ACHN (cell line): ENCODE results near the gene GPR42.
"Not testable (repeated sequence)": the region's sequence is repeated elsewhere in the genome, so short reads cannot be mapped to it uniquely, and the experiment has no call there.

Experiments
- DNase-seq: peaks from one replicate; pipeline ENCODE4 v3.0.0-alpha.2; 2015
- in situ Hi-C: cut with HindIII; loops from 2 replicates; pipeline ENCODE4 v1.10.0; 2017; ENCODE audit warnings: low sequenced_read_pairs, low pct_ligation_motif_present, low pct_unique_long_range_greater_than_20kb

GPR42 gene

GRCh38 chr19:35383536-35383935 lies 12.7 kb downstream of the GPR42 start:
- DNase-seq, result no peak
- in situ Hi-C loops, result no loop called here

- in situ Hi-C loops, result no loop called here
- DNase-seq, result no peak
Measured at GRCh38 chr19:35388277-35389054, 17.6 kb downstream of the GPR42 start.

GRCh38 chr19:35389192-35389861 lies 18.5 kb downstream of the GPR42 start:
- in situ Hi-C loops, result no loop called here
- no peak for DNase-seq

GRCh38 chr19:35392742-35393715 lies 22.2 kb downstream of the GPR42 start:
- DNase-seq, result no peak
- in situ Hi-C loops, result no loop called here

GRCh38 chr19:35395382-35396199 lies 24.7 kb downstream of the GPR42 start:
- in situ Hi-C loops, result no loop called here
- no peak for DNase-seq

- in situ Hi-C loops, result no loop called here
- no peak for DNase-seq
Measured at GRCh38 chr19:35396240-35396885, 25.5 kb downstream of the GPR42 start.

- in situ Hi-C loops, result no loop called here
- no peak for DNase-seq
Measured at GRCh38 chr19:35397064-35397463, 26.2 kb downstream of the GPR42 start.

- in situ Hi-C loops, result no loop called here
- DNase-seq, result no peak
Measured at GRCh38 chr19:35398570-35398969, 27.7 kb downstream of the GPR42 start.

- in situ Hi-C loops, result no loop called here
- DNase-seq, result no peak
Measured at GRCh38 chr19:35399231-35399630, 28.4 kb downstream of the GPR42 start.

GRCh38 chr19:35399948-35400772 lies 29.3 kb downstream of the GPR42 start:
- no peak for DNase-seq
- in situ Hi-C loops, result no loop called here

GRCh38 chr19:35400773-35401100 lies 29.9 kb downstream of the GPR42 start:
- DNase-seq, result no peak
- in situ Hi-C loops, result no loop called here

- in situ Hi-C loops, DNase-seq: not testable (repeated sequence)
Measured at GRCh38 chr19:35401416-35401815, 30.5 kb downstream of the GPR42 start.

GRCh38 chr19:35403116-35403760 lies 32.4 kb downstream of the GPR42 start:
- in situ Hi-C loops, result no loop called here
- no peak for DNase-seq

- in situ Hi-C loops, result no loop called here
Measured at GRCh38 chr19:35404879-35405622, 34.2 kb downstream of the GPR42 start.

GRCh38 chr19:35407619-35408018 lies 36.8 kb downstream of the GPR42 start:
- DNase-seq, result no peak
- in situ Hi-C loops, result no loop called here

More at GRCh38 chr19:35404879-35405622, 34.2 kb downstream of the GPR42 start:
- DNase-seq, result peak; percentile 27
